Glutamatergic neuron (in vitro differentiated cells): ENCODE results near the gene COL4A6. TPM values are rescaled to one million over a fixed set of nuclear protein-coding genes. Genes with fewer than 3 reads are reported as not detected.

ENCODE experiments used
- DNase-seq: peaks from one replicate; pipeline ENCODE4 v3.0.0; 2022
- H3K27ac Mint-ChIP-seq: one replicate; pipeline ENCODE4 v1.8.0; 2020; ENCODE audit warnings: mild to moderate bottlenecking, mixed read lengths, inconsistent platforms; ENCODE audit not compliant: unreplicated experiment
- H3K27me3 Mint-ChIP-seq: one replicate; pipeline ENCODE4 v1.8.0; 2020; ENCODE audit warnings: mild to moderate bottlenecking, moderate library complexity, mixed read lengths, inconsistent platforms; ENCODE audit not compliant: unreplicated experiment
- H3K36me3 Mint-ChIP-seq: one replicate; pipeline ENCODE4 v1.8.0; 2020; ENCODE audit warnings: mild to moderate bottlenecking, mixed read lengths, inconsistent platforms; ENCODE audit not compliant: unreplicated experiment
- H3K4me1 Mint-ChIP-seq: one replicate; pipeline ENCODE4 v1.8.0; 2020; ENCODE audit warnings: mild to moderate bottlenecking, low read depth, mixed read lengths, inconsistent platforms; ENCODE audit not compliant: unreplicated experiment
- H3K4me3 Mint-ChIP-seq: one replicate; pipeline ENCODE4 v1.8.0; 2020; ENCODE audit warnings: mild to moderate bottlenecking, mixed read lengths, inconsistent platforms; ENCODE audit not compliant: unreplicated experiment
- H3K9me3 Mint-ChIP-seq: one replicate; pipeline ENCODE4 v1.8.0; 2020; ENCODE audit warnings: mild to moderate bottlenecking, moderate library complexity, mixed read lengths, inconsistent platforms; ENCODE audit not compliant: unreplicated experiment
- total RNA-seq: library from RNA; stranded (reverse); fragmentation: NEBNext Ultra II Directional; extraction: Animal tissue kit (Norgen Biotek cat#: 25700); gene quantifications from one replicate; pipeline ENCODE4 v1.2.1, GENCODE V29; 2021; ENCODE audit not compliant: unreplicated experiment
- TF ChIP-seq, protein P1 (sequence below): fragments of 200-600 bp; sonication (generic); IDR thresholded peaks from one replicate; pipeline ENCODE4 v1.5.0; 2021; ENCODE audit not compliant: partially characterized antibody, unreplicated experiment

COL4A6 gene
- total RNA-seq, 1 donor from 2014 or later = 0.05 TPM

DNA sequence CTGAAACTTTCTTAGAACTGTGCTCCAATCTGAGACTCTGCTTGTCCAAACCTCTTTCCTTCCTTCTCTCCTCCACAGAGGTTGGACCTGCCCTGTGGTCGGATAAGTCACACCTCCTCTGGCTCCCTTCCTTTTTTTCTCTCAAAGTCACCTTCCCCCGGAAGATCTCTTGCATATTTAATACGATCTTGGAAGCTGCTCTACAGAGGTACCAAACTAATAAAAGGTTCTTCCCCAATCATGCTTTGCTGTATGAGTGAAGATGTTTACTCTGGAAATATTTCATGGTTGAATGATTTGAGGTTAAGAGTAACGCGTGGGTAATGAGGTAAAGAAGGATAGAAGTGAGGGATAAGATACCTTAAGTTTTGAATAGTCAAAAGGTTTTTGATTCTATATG is 180.7 kb downstream of the COL4A6 start:
- no peak for DNase-seq
- Mint-ChIP-seq H3K36me3 (no peaks in the 10 kb centered on the region), H3K27me3 (peaks cover 1% of the 10 kb centered on the region), H3K9me3 (no peaks in the 10 kb centered on the region), H3K27ac (no peak overlapping the region), H3K4me3 (no peak overlapping the region), H3K4me1 (no peaks in the 10 kb centered on the region)
- TF ChIP-seq, protein P1, sequence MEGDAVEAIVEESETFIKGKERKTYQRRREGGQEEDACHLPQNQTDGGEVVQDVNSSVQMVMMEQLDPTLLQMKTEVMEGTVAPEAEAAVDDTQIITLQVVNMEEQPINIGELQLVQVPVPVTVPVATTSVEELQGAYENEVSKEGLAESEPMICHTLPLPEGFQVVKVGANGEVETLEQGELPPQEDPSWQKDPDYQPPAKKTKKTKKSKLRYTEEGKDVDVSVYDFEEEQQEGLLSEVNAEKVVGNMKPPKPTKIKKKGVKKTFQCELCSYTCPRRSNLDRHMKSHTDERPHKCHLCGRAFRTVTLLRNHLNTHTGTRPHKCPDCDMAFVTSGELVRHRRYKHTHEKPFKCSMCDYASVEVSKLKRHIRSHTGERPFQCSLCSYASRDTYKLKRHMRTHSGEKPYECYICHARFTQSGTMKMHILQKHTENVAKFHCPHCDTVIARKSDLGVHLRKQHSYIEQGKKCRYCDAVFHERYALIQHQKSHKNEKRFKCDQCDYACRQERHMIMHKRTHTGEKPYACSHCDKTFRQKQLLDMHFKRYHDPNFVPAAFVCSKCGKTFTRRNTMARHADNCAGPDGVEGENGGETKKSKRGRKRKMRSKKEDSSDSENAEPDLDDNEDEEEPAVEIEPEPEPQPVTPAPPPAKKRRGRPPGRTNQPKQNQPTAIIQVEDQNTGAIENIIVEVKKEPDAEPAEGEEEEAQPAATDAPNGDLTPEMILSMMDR = no peak

GRCh38 chrX:108254636-108255035 is 183.6 kb downstream of the COL4A6 start:
- no peak for DNase-seq
- Mint-ChIP-seq H3K9me3 (no peaks in the 10 kb centered on the region), H3K27ac (no peak overlapping the region), H3K4me1 (no peaks in the 10 kb centered on the region), H3K4me3 (no peak overlapping the region), H3K27me3 (peaks cover 1% of the 10 kb centered on the region), H3K36me3 (no peaks in the 10 kb centered on the region)
- TF ChIP-seq, protein P1 = no peak

DNA sequence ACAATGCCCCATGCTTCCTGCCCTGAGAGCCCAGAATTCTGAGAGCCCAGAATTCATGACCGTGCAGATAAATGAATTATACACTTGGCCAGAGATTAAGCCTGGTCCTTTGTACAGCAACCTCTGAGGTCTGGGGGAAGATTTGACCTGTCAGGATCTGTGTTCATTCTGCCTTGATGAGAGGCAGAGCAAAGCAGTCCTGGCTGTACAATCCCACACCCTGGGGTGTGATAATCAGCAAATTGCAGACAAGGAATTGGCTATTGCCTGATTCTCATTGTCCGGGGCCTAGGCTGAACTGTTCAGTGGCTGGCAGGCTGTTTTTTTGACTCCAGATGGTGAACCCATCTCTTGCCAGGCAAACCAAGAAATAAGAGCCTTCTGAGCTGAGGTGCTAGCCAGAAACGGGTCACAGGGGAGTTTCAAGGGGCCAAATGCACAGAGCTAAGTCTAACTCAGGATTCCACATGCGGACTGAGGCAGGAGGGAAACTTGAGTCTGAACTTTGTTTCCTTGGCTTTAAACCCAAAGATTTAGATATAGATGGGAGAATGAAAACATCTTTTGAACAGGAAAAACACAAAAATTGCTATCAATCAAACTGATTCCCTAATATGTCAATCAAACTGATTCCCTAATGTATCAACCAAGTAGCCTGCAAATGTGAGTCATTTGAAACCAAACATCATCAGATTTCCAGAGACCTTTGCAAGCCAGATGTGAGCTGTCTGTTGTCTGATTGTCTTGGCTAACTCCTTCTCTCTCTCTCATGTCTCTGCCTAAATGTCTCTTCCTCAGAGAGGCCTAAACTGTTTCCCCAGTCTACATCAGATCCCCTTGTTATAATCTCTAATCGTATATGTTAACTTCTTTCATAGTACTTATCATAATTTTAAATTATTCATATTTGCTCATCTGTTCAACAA is 187.3 kb downstream of the COL4A6 start:
- Mint-ChIP-seq H3K27ac (no peak overlapping the region), H3K9me3 (no peaks in the 10 kb centered on the region), H3K36me3 (no peaks in the 10 kb centered on the region), H3K27me3 (no peaks in the 10 kb centered on the region), H3K4me3 (no peak overlapping the region), H3K4me1 (no peaks in the 10 kb centered on the region)
- no peak for DNase-seq
- TF ChIP-seq, protein P1 = no peak

GRCh38 chrX:108246304-108246954 is 191.8 kb downstream of the COL4A6 start:
- TF ChIP-seq, protein P1 = no peak
- no peak overlapping the region for H3K27ac Mint-ChIP-seq
- no peak for DNase-seq
- no peaks in the 10 kb centered on the region for H3K36me3 Mint-ChIP-seq
- H3K9me3 Mint-ChIP-seq = no peaks in the 10 kb centered on the region
- H3K27me3 Mint-ChIP-seq = no peaks in the 10 kb centered on the region
- no peak overlapping the region for H3K4me3 Mint-ChIP-seq
- H3K4me1 Mint-ChIP-seq = no peaks in the 10 kb centered on the region

- Mint-ChIP-seq H3K9me3 (no peaks in the 10 kb centered on the region), H3K36me3 (no peaks in the 10 kb centered on the region), H3K4me1 (no peaks in the 10 kb centered on the region), H3K27ac (no peak overlapping the region), H3K27me3 (no peaks in the 10 kb centered on the region), H3K4me3 (no peak overlapping the region)
- TF ChIP-seq, protein P1 = no peak
- DNase-seq = no peak
Measured at GRCh38 chrX:108245462-108245861, 192.8 kb downstream of the COL4A6 start.
